ENCODE data around the gene GALNT13.

The GALNT13 gene

GRCh38 chr2:154394600-154394999 lies 522.9 kb downstream of the GALNT13 start:
- no peak overlapping the region for H3K4me3 ChIP-seq (ENCODE audit: low read depth, low read length)

- H3K4me3 ChIP-seq (ENCODE audit: low read depth, low read length), result no peak overlapping the region
Observed at GRCh38 chr2:154400563-154401290, 529.0 kb downstream of the GALNT13 start.

- H3K4me3 ChIP-seq (ENCODE audit: low read depth, low read length), result no peak overlapping the region
Observed at GRCh38 chr2:154402213-154402612, 530.5 kb downstream of the GALNT13 start.

GRCh38 chr2:154403242-154403790 lies 531.6 kb downstream of the GALNT13 start:
- H3K4me3 ChIP-seq (ENCODE audit: low read depth, low read length), result no peak overlapping the region

GRCh38 chr2:154408786-154409185 lies 537.1 kb downstream of the GALNT13 start:
- H3K4me3 ChIP-seq (ENCODE audit: low read depth, low read length), result no peak overlapping the region

- no peak overlapping the region for H3K4me3 ChIP-seq (ENCODE audit: low read depth, low read length)
Observed at GRCh38 chr2:154422251-154422650, 550.5 kb downstream of the GALNT13 start.

GRCh38 chr2:154425994-154426393 lies 554.3 kb downstream of the GALNT13 start:
- no peak overlapping the region for H3K4me3 ChIP-seq (ENCODE audit: low read depth, low read length)

- no peak overlapping the region for H3K4me3 ChIP-seq (ENCODE audit: low read depth, low read length)
Observed at GRCh38 chr2:154427453-154427852, 555.7 kb downstream of the GALNT13 start.

- H3K4me3 ChIP-seq (ENCODE audit: low read depth, low read length), result no peak overlapping the region
Observed at GRCh38 chr2:154428022-154428421, 556.3 kb downstream of the GALNT13 start.

- H3K4me3 ChIP-seq (ENCODE audit: low read depth, low read length), result no peak overlapping the region
Observed at GRCh38 chr2:154433010-154433409, 561.3 kb downstream of the GALNT13 start.

GRCh38 chr2:154437104-154437503 lies 565.4 kb downstream of the GALNT13 start:
- no peak overlapping the region for H3K4me3 ChIP-seq (ENCODE audit: low read depth, low read length)

GRCh38 chr2:154439156-154439555 lies 567.4 kb downstream of the GALNT13 start:
- H3K4me3 ChIP-seq (ENCODE audit: low read depth, low read length), result no peak overlapping the region

- no peak overlapping the region for H3K4me3 ChIP-seq (ENCODE audit: low read depth, low read length)
Observed at GRCh38 chr2:154443919-154444318, 572.2 kb downstream of the GALNT13 start.

GRCh38 chr2:154446324-154446723 lies 574.6 kb downstream of the GALNT13 start:
- no peak overlapping the region for H3K4me3 ChIP-seq (ENCODE audit: low read depth, low read length)

- H3K4me3 ChIP-seq (ENCODE audit: low read depth, low read length), result no peak overlapping the region
Observed at GRCh38 chr2:154447727-154448418, 576.2 kb downstream of the GALNT13 start.

- no peak overlapping the region for H3K4me3 ChIP-seq (ENCODE audit: low read depth, low read length)
Observed at GRCh38 chr2:154449951-154450658, 578.4 kb downstream of the GALNT13 start.

GRCh38 chr2:154452471-154452870 lies 580.7 kb downstream of the GALNT13 start:
- no peak overlapping the region for H3K4me3 ChIP-seq (ENCODE audit: low read depth, low read length)

- H3K4me3 ChIP-seq (ENCODE audit: low read depth, low read length), result no peak overlapping the region
Observed at GRCh38 chr2:154452906-154453493, 581.3 kb downstream of the GALNT13 start.

- H3K4me3 ChIP-seq (ENCODE audit: low read depth, low read length), result no peak overlapping the region
Observed at GRCh38 chr2:154455166-154455565, 583.4 kb downstream of the GALNT13 start.

- no peak overlapping the region for H3K4me3 ChIP-seq (ENCODE audit: low read depth, low read length)
Observed at GRCh38 chr2:154455866-154456265, 584.1 kb downstream of the GALNT13 start.

- no peak overlapping the region for H3K4me3 ChIP-seq (ENCODE audit: low read depth, low read length)
Observed at GRCh38 chr2:154457286-154457685, 585.6 kb downstream of the GALNT13 start.
